HCT116 (cell line): ENCODE data around the gene SLC66A1. TPM values are rescaled to one million over a fixed set of nuclear protein-coding genes. Genes with fewer than 3 reads are reported as not detected.

Experiments used
- ATAC-seq: fragments of 200-7000 bp; cut with Tn5 transposase; 2 replicates; pipeline ENCODE4 v1.9.1; 2020; ENCODE audit warnings: mild to moderate bottlenecking, moderate library complexity
- BruUV-seq: library from RNA; stranded (reverse); fragments of 400-500 nt; replicated peaks from 2 replicates; lab custom pipeline; 2021; lab: Mats Ljungman, UMichigan
- CTCF ChIA-PET: fragments of 300-600 bp; sonication (Branson Sonifier 250); formaldehyde crosslinking; loops from one replicate; lab custom pipeline; 2021; ENCODE audit warnings: antibody characterized with exemption; lab: Charles Lee
- POLR2A ChIA-PET: fragments of 300-600, 350-600 bp; sonication (Branson Sonifier 250); formaldehyde crosslinking; loops from one replicate; lab custom pipeline; 2021; ENCODE audit warnings: antibody characterized with exemption; lab: Charles Lee
- RAD21 ChIA-PET, 2 experiments: fragments of 300-600 bp; sonication (Branson Sonifier 250); formaldehyde crosslinking; loops; one replicate each; lab custom pipeline; 2023; ENCODE audit warnings: low total read pairs in 2 of 2; ENCODE audit not compliant: uncharacterized antibody in 2 of 2, unreplicated experiment in 2 of 2, low non-redundant PET in 1 of 2; lab: Charles Lee
- DNase-seq: peaks from one replicate; pipeline ENCODE4 v3.0.0-alpha.2; 2010; ENCODE audit warnings: low read depth, low spot score
- H2AFZ ChIP-seq: fragments of 200-600 bp; shearing (Covaris generic), sonication (generic); 2 replicates; pipeline ENCODE4 v1.6.1; 2017; ENCODE audit warnings: low read depth, mixed run types, mixed read lengths, antibody characterized with exemption, low read length; ENCODE audit not compliant: poor library complexity, severe bottlenecking
- H3K27ac ChIP-seq: 2 replicates; pipeline ENCODE4 v1.5.1; 2012; ENCODE audit warnings: low read depth, low read length
- H3K27me3 ChIP-seq: fragments of 200-600 bp; sonication (generic); 2 replicates; pipeline ENCODE4 v1.6.1; 2016; ENCODE audit warnings: mixed run types, low read length, mixed read lengths; ENCODE audit not compliant: insufficient read depth
- H3K36me3 ChIP-seq, 2 experiments: fragments of 200-500 bp in 1 of 2; fragments of 200-600 bp in 1 of 2; sonication (Bioruptor generic) in 1 of 2; sonication (generic) in 1 of 2; 2 replicates each; pipeline versions ENCODE4 v1.5.1 to v1.6.1; 2014 to 2016; ENCODE audit warnings: low read length in 2 of 2, inconsistent platforms in 1 of 2, mixed read lengths in 1 of 2, mixed run types in 1 of 2; ENCODE audit not compliant: insufficient read depth in 2 of 2, control insufficient read depth in 1 of 2
- H3K4me1 ChIP-seq, 2 experiments: fragments of 200-600 bp in 1 of 2; sonication (generic) in 1 of 2; 2 replicates each; pipeline versions ENCODE4 v1.5.1 to v1.6.1; 2012 to 2017; ENCODE audit warnings: low read length in 2 of 2, inconsistent platforms in 1 of 2, mild to moderate bottlenecking in 1 of 2, mixed read lengths in 1 of 2, mixed run types in 1 of 2, moderate library complexity in 1 of 2; ENCODE audit not compliant: insufficient read depth in 2 of 2, control insufficient read depth in 1 of 2
- H3K4me2 ChIP-seq: fragments of 200-600 bp; sonication (generic); 2 replicates; pipeline ENCODE4 v1.6.1; 2017; ENCODE audit warnings: mixed run types, low read length, mixed read lengths
- H3K4me3 ChIP-seq, 2 experiments: fragments of 200-600 bp in 1 of 2; sonication (generic) in 1 of 2; replicated peaks in 1 of 2; 2 replicates each; pipeline ENCODE4 v1.5.1; 2011 to 2016; ENCODE audit warnings: low read length in 2 of 2, control low read depth in 1 of 2, low read depth in 1 of 2, mild to moderate bottlenecking in 1 of 2, mixed read lengths in 1 of 2, mixed run types in 1 of 2
- H3K79me2 ChIP-seq: fragments of 200-600 bp; sonication (generic); 2 replicates; pipeline ENCODE4 v1.6.1; 2017; ENCODE audit warnings: mild to moderate bottlenecking, mixed run types, low read length, moderate library complexity, mixed read lengths; ENCODE audit not compliant: insufficient read depth
- H3K9ac ChIP-seq: fragments of 200-600 bp; sonication (generic); 2 replicates; pipeline ENCODE4 v1.6.1; 2016; ENCODE audit warnings: low read length, mixed read lengths
- H3K9me2 ChIP-seq: fragments of 200-600 bp; sonication (generic), shearing (Covaris generic); 2 replicates; pipeline ENCODE4 v1.6.1; 2017; ENCODE audit warnings: mixed run types, mild to moderate bottlenecking, moderate library complexity; ENCODE audit not compliant: insufficient read depth
- H3K9me3 ChIP-seq, 2 experiments: fragments of 200-500 bp in 1 of 2; fragments of 200-600 bp in 1 of 2; sonication (Bioruptor generic) in 1 of 2; sonication (generic) in 1 of 2; 2 replicates each; pipeline ENCODE4 v1.6.1; 2014 to 2017; ENCODE audit warnings: low read length in 2 of 2, mixed read lengths in 2 of 2, inconsistent platforms in 1 of 2, low read depth in 1 of 2, mild to moderate bottlenecking in 1 of 2, mixed run types in 1 of 2, moderate library complexity in 1 of 2; ENCODE audit not compliant: control insufficient read depth in 1 of 2, insufficient read depth in 1 of 2
- H4K20me1 ChIP-seq: fragments of 200-600 bp; sonication (generic), shearing (Covaris generic); 2 replicates; pipeline ENCODE4 v1.6.1; 2017; ENCODE audit warnings: mixed run types, mild to moderate bottlenecking, moderate library complexity; ENCODE audit not compliant: insufficient read depth
- CBX3 ChIP-seq: IDR thresholded peaks from 2 replicates; pipeline ENCODE4 v1.6.1; 2012; ENCODE audit warnings: low read depth
- CEBPB ChIP-seq: IDR thresholded peaks from 2 replicates; pipeline ENCODE4 v1.6.1; 2012; ENCODE audit warnings: low read depth
- CTCF ChIP-seq, 3 experiments: fragments of 200-600 bp in 1 of 3; sonication (generic) in 1 of 3; IDR thresholded peaks in 2 of 3; conservative IDR thresholded peaks in 1 of 3; 2 replicates each; pipeline ENCODE4 v1.5.1; 2012 to 2017; ENCODE audit warnings: low read depth in 2 of 3, low read length in 2 of 3, antibody characterized with exemption in 1 of 3, borderline replicate concordance in 1 of 3, control low read depth in 1 of 3, mild to moderate bottlenecking in 1 of 3, mixed read lengths in 1 of 3, mixed run types in 1 of 3, moderate library complexity in 1 of 3; ENCODE audit not compliant: insufficient read depth in 1 of 3
- ELF1 ChIP-seq: IDR thresholded peaks from 2 replicates; pipeline ENCODE4 v1.6.1; 2012; ENCODE audit warnings: low read depth, borderline replicate concordance
- EZH2 ChIP-seq: fragments of 200-600 bp; sonication (generic); IDR thresholded peaks from 2 replicates; pipeline ENCODE4 v1.6.1; 2017; ENCODE audit warnings: antibody characterized with exemption, mixed run types
- FOSL1 ChIP-seq: IDR thresholded peaks from 2 replicates; pipeline ENCODE4 v1.6.1; 2012; ENCODE audit warnings: low read depth
- JUND ChIP-seq: IDR thresholded peaks from 2 replicates; pipeline ENCODE4 v1.6.1; 2012
- POLR2AphosphoS5 ChIP-seq: IDR thresholded peaks from 2 replicates; pipeline ENCODE4 v1.6.1; 2011; ENCODE audit warnings: mild to moderate bottlenecking, low read depth, low read length, moderate library complexity
- RAD21 ChIP-seq: IDR thresholded peaks from 2 replicates; pipeline ENCODE4 v1.6.1; 2012; ENCODE audit warnings: low read depth, mild to moderate bottlenecking
- SP1 ChIP-seq: IDR thresholded peaks from 2 replicates; pipeline ENCODE4 v1.6.1; 2012; ENCODE audit warnings: low read depth
- SRF ChIP-seq: IDR thresholded peaks from 2 replicates; pipeline ENCODE4 v1.6.1; 2012; ENCODE audit warnings: low read depth
- ZNF274 ChIP-seq: fragments of 200-500 bp; sonication (Bioruptor generic); IDR thresholded peaks from 2 replicates; pipeline ENCODE4 v1.6.1; 2014; ENCODE audit warnings: mild to moderate bottlenecking, low read depth, low read length, inconsistent platforms
- intact Hi-C: fragments of 100-400 bp; cut with micrococcal nuclease; formaldehyde crosslinking; loops from 2 replicates; pipeline ENCODE4 v1.10.0; 2022
- total RNA-seq: library from RNA; stranded (reverse); gene quantifications from one replicate; pipeline ENCODE4 v1.2.1, GENCODE V29; 2021; ENCODE audit not compliant: unreplicated experiment
- TF ChIP-seq, protein P1 (sequence below): IDR thresholded peaks from 2 replicates; pipeline ENCODE4 v1.6.1; 2012

Gene SLC66A1
- total RNA-seq, 1 experiment from 2014 or later = 11.1 TPM

DNA sequence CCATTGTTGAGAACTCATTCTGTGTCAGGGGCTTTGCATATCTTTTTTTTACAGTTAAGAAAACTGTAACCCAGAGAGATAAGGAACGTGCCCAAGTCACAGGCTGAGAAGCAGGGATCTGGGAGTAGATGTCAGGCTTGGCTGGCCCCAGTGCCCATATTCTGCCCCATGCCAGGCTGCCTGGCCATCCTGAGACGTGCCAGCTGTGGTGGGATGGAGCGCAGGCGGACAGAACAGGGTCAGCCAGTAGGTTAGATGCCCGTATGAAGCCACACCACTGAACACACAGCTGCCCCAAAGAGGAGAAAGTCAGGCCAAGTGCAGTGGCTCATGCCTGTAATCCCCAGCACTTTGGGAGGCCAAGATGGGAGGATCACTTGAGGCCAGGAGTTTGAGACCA lies 55.9 kb downstream of the SLC66A1 start:
- ChIA-PET CTCF (no interaction called here), RAD21 (interaction anchor here in 1 of 2 experiments (0.6 kb wide), 1 partner anchor 291 kb away, joined by 3 read pairs; no protein-coding TSS in a partner anchor), POLR2A (no interaction called here)
- H3K9me3 ChIP-seq = no peaks in the 10 kb centered on the region
- no peaks in the 10 kb centered on the region for H3K27me3 ChIP-seq
- H3K9ac ChIP-seq = no peak overlapping the region
- H3K4me1 ChIP-seq = no peaks in the 10 kb centered on the region
- H2AFZ ChIP-seq = no peak overlapping the region
- no peak overlapping the region for H3K27ac ChIP-seq
- BruUV-seq = no TSS peak
- TF ChIP-seq FOSL1 = no peak
- no peak for TF ChIP-seq SRF
- no peak for TF ChIP-seq RAD21
- no peak for TF ChIP-seq EZH2
- TF ChIP-seq JUND = no peak
- TF ChIP-seq CTCF (IDR thresholded peaks at IDR 0.05 in 2 of 3, conservative IDR thresholded peaks at IDR 0.05 in 1 of 3; ENCODE audit: borderline replicate concordance in 1 of 3, insufficient read depth in 1 of 3, low read depth in 2 of 3, low read length in 2 of 3) = no peak
- TF ChIP-seq, protein P1, sequence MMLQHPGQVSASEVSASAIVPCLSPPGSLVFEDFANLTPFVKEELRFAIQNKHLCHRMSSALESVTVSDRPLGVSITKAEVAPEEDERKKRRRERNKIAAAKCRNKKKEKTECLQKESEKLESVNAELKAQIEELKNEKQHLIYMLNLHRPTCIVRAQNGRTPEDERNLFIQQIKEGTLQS = no peak
- TF ChIP-seq CBX3 = no peak
- no peak for TF ChIP-seq CEBPB
- TF ChIP-seq POLR2AphosphoS5 = no peak
- no peak for TF ChIP-seq ZNF274
- TF ChIP-seq ELF1 = no peak
- no peak for TF ChIP-seq SP1
- H3K4me3 ChIP-seq = no peak overlapping the region
- H3K79me2 ChIP-seq = peaks cover 11% of the 10 kb centered on the region; the same call in 1 of the 2 replicates
- H3K9me2 ChIP-seq = no peaks in the 10 kb centered on the region
- no peaks in the 10 kb centered on the region; a peak in 1 of 4 replicates for H3K36me3 ChIP-seq
- no peak for DNase-seq
- H3K4me2 ChIP-seq = no peak overlapping the region
- H4K20me1 ChIP-seq = no peaks in the 10 kb centered on the region
- ATAC-seq = no peak
- intact Hi-C loops = no loop called here
